BLaER1 treated with 17β-estradiol and CSF1 and Interleukin-3, amounts not matched to agents 10 nM and 100 nM (cell line): ENCODE data around the gene ADAMTS19.

Source experiments
- H3K27ac ChIP-seq, 11 experiments: shearing (Covaris generic); formaldehyde crosslinking; 2 replicates each; pipeline ENCODE4 v1.8.1; 2022
- H3K27me3 ChIP-seq, 11 experiments: shearing (Covaris generic); formaldehyde crosslinking; 2 replicates each; pipeline ENCODE4 v1.8.1; 2022
- H3K36me3 ChIP-seq, 11 experiments: shearing (Covaris generic); formaldehyde crosslinking; 2 replicates each; pipeline ENCODE4 v1.8.1; 2022
- H3K4me1 ChIP-seq, 10 experiments: shearing (Covaris generic); formaldehyde crosslinking; 2 replicates each; pipeline ENCODE4 v1.8.1; 2022
- H3K4me2 ChIP-seq, 11 experiments: shearing (Covaris generic); formaldehyde crosslinking; 2 replicates each; pipeline ENCODE4 v1.8.1; 2022
- H3K4me3 ChIP-seq, 10 experiments: shearing (Covaris generic); formaldehyde crosslinking; 2 replicates each; pipeline ENCODE4 v1.8.1; 2022
- H3K9ac ChIP-seq, 11 experiments: shearing (Covaris generic); formaldehyde crosslinking; 2 replicates each; pipeline ENCODE4 v1.8.1; 2022
- H3K9me3 ChIP-seq, 11 experiments: shearing (Covaris generic); formaldehyde crosslinking; replicated peaks in 1 of 11; 2 replicates each; pipeline ENCODE4 v1.8.1; 2022
- H4K20me1 ChIP-seq, 11 experiments: shearing (Covaris generic); formaldehyde crosslinking; 2 replicates each; pipeline ENCODE4 v1.8.1; 2022
- Cebpa-rat ChIP-seq, 11 experiments: shearing (Covaris generic); IDR thresholded peaks; 2 replicates each; pipeline ENCODE4 v1.8.1; 2022

Gene ADAMTS19

DNA sequence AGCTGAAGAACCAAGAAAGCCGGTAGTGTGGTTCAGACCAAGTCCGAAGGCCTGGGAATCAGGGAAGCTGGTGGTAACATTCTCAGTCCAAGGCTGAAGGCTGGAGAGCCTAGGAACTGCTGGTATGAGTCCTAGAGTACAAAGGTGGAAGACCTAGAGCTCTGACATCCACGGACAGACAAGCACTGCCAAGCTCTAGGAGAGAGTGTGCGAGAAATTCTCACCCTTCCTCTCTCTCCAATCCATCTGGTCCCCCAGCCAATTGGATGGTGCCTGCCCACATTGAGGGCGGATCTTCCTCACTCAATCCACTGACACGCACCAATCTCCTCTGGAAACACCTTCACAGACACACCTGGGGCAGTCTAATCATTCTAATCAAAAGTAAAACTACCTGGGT lies 19.7 kb upstream of the ADAMTS19 start:
- no peak for TF ChIP-seq Cebpa-rat (IDR thresholded peaks at IDR 0.05)
- Histone ChIP-seq H3K4me2 (no peak overlapping the region), H3K36me3 (no peaks in the 10 kb centered on the region), H3K27me3 (no peaks in the 10 kb centered on the region), H3K4me1 (no peaks in the 10 kb centered on the region), H3K27ac (no peak overlapping the region), H3K4me3 (no peak overlapping the region), H4K20me1 (no peaks in the 10 kb centered on the region), H3K9ac (no peak overlapping the region), H3K9me3 (no peaks in the 10 kb centered on the region)

DNA sequence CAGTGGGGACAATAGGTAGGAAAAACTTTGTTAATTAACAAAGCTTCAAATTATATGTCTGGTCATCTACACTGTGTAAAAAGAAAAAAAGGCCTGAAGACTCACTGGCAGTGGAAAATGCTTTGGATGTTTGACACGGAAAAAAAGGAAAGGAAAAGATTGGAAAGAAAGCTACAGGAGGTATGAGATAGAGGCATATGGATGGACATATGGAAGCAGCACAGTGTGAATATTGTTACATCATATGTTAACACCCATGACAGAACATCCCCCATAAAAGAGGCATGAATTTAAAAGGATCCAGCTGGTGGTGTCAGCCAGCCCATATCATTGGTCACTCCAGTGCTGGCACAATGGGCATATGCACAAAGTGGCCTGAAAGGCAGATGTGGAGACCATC lies 19.0 kb upstream of the ADAMTS19 start:
- TF ChIP-seq Cebpa-rat (IDR thresholded peaks at IDR 0.05), result no peak
- no peaks in the 10 kb centered on the region for H3K27me3 ChIP-seq
- H3K9ac ChIP-seq, result no peak overlapping the region
- H3K9me3 ChIP-seq, result no peaks in the 10 kb centered on the region
- H3K4me2 ChIP-seq, result no peak overlapping the region
- H4K20me1 ChIP-seq, result no peaks in the 10 kb centered on the region
- H3K27ac ChIP-seq, result no peak overlapping the region
- H3K36me3 ChIP-seq, result no peaks in the 10 kb centered on the region
- no peak overlapping the region for H3K4me3 ChIP-seq
- H3K4me1 ChIP-seq, result no peaks in the 10 kb centered on the region

DNA sequence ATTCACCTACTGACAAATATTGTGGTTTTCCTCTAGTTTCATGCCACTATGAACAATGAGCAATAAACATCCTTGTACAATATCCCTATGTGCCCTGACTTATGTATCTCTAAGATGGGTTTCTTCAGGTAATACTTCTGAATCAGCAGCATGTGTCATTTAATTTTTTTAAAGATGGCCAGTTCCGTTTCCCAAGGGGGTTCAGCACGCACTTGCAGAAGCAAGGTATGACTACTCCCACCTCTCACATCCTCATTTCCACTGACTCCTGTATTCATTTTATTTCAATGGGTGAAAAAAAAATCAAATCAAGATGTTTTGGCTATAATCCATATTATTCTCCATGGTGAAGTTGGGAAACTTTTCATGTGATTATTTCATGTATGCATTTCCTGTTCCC lies 14.7 kb upstream of the ADAMTS19 start:
- Histone ChIP-seq H3K9me3 (no peaks in the 10 kb centered on the region), H3K4me2 (no peak overlapping the region), H3K27me3 (no peaks in the 10 kb centered on the region), H3K9ac (no peak overlapping the region), H3K4me1 (no peaks in the 10 kb centered on the region), H4K20me1 (no peaks in the 10 kb centered on the region), H3K36me3 (no peaks in the 10 kb centered on the region), H3K27ac (no peak overlapping the region), H3K4me3 (no peak overlapping the region)
- no peak for TF ChIP-seq Cebpa-rat (IDR thresholded peaks at IDR 0.05)

DNA sequence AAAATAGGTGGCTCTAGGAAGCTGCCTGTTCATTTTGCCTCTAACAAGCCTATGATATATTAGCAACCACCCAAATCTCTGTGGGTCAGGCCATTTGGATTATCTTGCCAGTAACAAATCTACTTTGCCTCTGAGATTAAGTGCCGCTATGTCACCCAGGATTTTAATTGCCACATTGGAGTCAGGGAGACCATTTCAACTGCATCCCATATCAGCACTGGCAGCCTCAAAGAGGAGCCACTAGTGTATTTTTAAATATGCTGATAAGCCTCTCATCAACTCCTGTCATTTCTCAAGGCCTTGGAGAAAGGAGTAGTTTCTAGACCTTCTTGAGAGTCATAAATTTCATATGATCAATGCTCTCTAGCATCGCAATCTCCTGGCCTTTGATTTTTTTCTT lies 12.1 kb upstream of the ADAMTS19 start:
- no peaks in the 10 kb centered on the region for H3K9me3 ChIP-seq
- TF ChIP-seq Cebpa-rat (IDR thresholded peaks at IDR 0.05), result no peak
- H3K4me1 ChIP-seq, result no peaks in the 10 kb centered on the region
- H3K27ac ChIP-seq, result no peak overlapping the region
- H3K36me3 ChIP-seq, result no peaks in the 10 kb centered on the region
- H4K20me1 ChIP-seq, result no peaks in the 10 kb centered on the region
- no peak overlapping the region for H3K4me3 ChIP-seq
- no peak overlapping the region for H3K4me2 ChIP-seq
- no peaks in the 10 kb centered on the region for H3K27me3 ChIP-seq
- no peak overlapping the region for H3K9ac ChIP-seq

DNA sequence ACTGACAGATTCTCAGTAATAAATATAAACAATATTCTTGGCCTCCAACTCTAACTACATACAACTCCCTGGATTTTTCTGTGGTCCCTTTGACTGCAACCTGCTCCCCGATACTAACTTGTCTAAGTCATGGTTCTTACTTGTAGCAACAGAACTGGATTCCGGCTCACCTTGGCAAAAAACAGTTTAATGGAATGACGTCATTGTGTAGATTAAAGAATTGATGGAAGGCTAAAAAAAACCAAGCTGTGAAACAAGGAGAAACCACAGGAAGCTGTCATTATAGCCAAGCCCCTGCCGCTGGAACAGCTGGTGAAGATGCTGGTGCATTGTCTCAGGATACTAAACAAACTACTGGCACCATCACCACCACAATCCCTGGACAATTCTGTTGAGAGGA lies 11.4 kb upstream of the ADAMTS19 start:
- H3K9me3 ChIP-seq, result no peaks in the 10 kb centered on the region
- H3K4me2 ChIP-seq, result no peak overlapping the region
- no peaks in the 10 kb centered on the region for H4K20me1 ChIP-seq
- no peak for TF ChIP-seq Cebpa-rat (IDR thresholded peaks at IDR 0.05)
- no peak overlapping the region for H3K27ac ChIP-seq
- H3K4me3 ChIP-seq, result no peak overlapping the region
- no peaks in the 10 kb centered on the region for H3K4me1 ChIP-seq
- no peaks in the 10 kb centered on the region for H3K36me3 ChIP-seq
- no peak overlapping the region for H3K9ac ChIP-seq
- H3K27me3 ChIP-seq, result no peaks in the 10 kb centered on the region

DNA sequence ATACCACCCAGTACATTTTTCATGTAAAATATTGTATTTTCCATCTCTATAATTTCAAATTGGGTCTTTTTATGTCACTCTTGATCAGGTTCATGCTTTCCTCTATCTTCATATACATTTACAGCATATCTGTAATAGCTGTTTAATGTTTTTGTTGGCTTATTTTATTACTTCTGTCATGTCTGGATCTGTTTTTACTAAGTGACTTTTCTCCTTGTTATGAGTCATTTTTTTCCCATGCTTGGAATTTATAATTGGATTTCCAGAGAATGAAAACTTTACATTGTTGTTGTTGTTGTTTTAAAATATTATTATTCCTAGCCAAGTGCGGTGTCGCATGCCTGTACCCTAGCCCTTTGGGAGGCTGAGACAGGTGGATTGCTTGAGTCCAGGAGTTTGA lies 5.6 kb upstream of the ADAMTS19 start:
- H3K9ac ChIP-seq, result no peak overlapping the region
- H3K27ac ChIP-seq, result no peak overlapping the region
- no peak overlapping the region for H3K4me3 ChIP-seq
- H3K27me3 ChIP-seq, result no peaks in the 10 kb centered on the region
- H4K20me1 ChIP-seq, result no peaks in the 10 kb centered on the region
- H3K4me2 ChIP-seq, result no peak overlapping the region
- peaks cover 2 to 3% (median 2%) of the 10 kb centered on the region in 11 experiments; a peak in 17 of 22 replicates for H3K9me3 ChIP-seq
- no peaks in the 10 kb centered on the region for H3K4me1 ChIP-seq
- no peaks in the 10 kb centered on the region for H3K36me3 ChIP-seq
- TF ChIP-seq Cebpa-rat (IDR thresholded peaks at IDR 0.05), result no peak

DNA sequence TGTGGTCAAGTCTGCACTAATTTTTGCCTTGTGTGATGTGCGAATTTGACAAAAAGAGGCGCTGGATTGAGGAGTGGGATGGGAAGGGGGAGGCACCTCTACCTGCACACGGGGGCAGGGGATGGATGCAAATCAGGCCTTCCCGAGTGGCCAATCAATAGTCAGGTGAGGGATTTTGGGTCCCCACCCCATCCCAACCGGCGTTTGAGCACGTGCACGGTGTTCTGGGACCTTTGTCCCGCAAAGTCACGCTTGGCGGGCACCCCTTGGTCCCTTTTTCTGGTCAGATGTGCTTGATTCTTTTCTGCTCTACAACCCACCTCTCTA lies 685 bp upstream of the ADAMTS19 start:
- Histone ChIP-seq H4K20me1 (no peaks in the 10 kb centered on the region), H3K4me3 (no peak overlapping the region), H3K27me3 (no peaks in the 10 kb centered on the region), H3K27ac (no peak overlapping the region), H3K36me3 (no peaks in the 10 kb centered on the region), H3K9me3 (peaks cover 21 to 27% (median 25%) of the 10 kb centered on the region in 11 experiments), H3K9ac (no peak overlapping the region), H3K4me2 (no peak overlapping the region), H3K4me1 (no peaks in the 10 kb centered on the region)
- no peak for TF ChIP-seq Cebpa-rat (IDR thresholded peaks at IDR 0.05)

DNA sequence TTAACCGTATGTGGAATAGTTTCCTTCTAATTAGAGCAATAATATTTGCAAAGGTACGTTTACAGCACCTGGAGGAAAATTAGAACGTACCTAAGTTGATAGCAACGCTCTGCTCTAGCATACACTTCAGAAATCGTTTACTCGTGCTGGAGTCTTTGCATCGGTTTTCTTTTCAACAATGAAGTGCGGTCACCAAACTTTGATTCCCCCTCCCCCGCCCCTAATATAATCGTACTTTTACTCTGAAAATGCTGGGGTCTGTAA lies 506 bp downstream of the ADAMTS19 start:
- Histone ChIP-seq H3K4me1 (no peaks in the 10 kb centered on the region), H3K4me3 (no peak overlapping the region), H3K27ac (no peak overlapping the region), H4K20me1 (no peaks in the 10 kb centered on the region), H3K36me3 (no peaks in the 10 kb centered on the region), H3K9ac (no peak overlapping the region), H3K27me3 (no peaks in the 10 kb centered on the region), H3K4me2 (no peak overlapping the region), H3K9me3 (peaks cover 21 to 27% (median 25%) of the 10 kb centered on the region in 11 experiments)
- no peak for TF ChIP-seq Cebpa-rat (IDR thresholded peaks at IDR 0.05)

DNA sequence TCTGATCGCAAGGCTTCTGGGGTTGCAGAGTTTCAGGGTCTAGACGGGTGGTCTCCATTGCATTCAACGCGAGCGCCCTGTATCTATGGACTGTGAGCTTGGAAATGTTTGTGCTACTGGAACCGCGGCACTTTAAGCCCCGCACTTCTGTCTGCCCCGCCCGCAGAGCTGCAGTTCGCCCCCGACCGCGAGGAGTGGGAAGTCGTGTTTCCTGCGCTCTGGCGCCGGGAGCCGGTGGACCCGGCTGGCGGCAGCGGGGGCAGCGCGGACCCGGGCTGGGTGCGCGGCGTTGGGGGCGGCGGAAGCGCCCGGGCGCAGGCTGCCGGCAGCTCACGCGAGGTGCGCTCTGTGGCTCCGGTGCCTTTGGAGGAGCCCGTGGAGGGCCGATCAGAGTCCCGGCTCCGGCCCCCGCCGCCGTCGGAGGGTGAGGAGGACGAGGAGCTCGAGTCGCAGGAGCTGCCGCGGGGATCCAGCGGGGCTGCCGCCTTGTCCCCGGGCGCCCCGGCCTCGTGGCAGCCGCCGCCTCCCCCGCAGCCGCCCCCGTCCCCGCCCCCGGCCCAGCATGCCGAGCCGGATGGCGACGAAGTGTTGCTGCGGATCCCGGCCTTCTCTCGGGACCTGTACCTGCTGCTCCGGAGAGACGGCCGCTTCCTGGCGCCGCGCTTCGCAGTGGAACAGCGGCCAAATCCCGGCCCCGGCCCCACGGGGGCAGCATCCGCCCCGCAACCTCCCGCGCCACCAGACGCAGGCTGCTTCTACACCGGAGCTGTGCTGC lies 1.0 kb downstream of the ADAMTS19 start:
- no peak for TF ChIP-seq Cebpa-rat (IDR thresholded peaks at IDR 0.05)
- H3K4me2 ChIP-seq, result no peak overlapping the region
- H4K20me1 ChIP-seq, result no peaks in the 10 kb centered on the region
- no peak overlapping the region for H3K9ac ChIP-seq
- H3K4me3 ChIP-seq, result no peak overlapping the region
- no peaks in the 10 kb centered on the region for H3K36me3 ChIP-seq
- no peak overlapping the region for H3K27ac ChIP-seq
- H3K9me3 ChIP-seq, result peaks cover 21 to 27% (median 25%) of the 10 kb centered on the region in 11 experiments
- no peaks in the 10 kb centered on the region for H3K4me1 ChIP-seq
- no peaks in the 10 kb centered on the region for H3K27me3 ChIP-seq

DNA sequence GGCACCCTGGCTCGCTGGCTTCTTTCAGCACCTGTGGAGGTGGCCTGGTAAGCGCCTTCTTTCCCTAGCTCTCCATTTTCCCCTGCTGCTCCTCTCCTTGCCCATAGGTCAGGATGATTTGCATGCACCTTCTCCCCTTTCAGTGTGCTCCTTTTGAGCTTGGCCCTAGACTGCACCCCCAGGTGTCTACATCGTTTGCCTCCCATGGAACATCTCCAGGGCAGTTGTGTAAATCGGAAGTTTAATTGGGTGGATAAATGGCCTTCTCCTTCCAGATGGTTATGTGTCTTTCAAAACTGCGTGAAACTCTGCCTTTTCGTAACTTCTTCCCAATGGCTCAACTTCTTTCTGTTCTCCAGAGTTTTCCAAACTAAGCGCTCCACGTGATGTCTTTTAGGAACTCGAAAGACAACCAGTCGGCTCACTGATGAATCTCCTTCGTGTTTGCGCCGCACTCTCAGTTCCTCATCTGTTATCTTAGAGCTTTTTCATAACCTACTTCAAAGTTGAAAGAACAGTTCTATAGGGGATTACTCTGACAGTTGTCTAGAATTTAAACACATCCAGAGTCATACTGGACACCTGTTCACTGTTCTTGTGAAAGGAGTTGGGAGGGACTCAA lies 1.7 kb downstream of the ADAMTS19 start:
- Histone ChIP-seq H3K27me3 (no peaks in the 10 kb centered on the region), H3K4me1 (no peaks in the 10 kb centered on the region), H3K9ac (no peak overlapping the region), H3K27ac (no peak overlapping the region), H3K4me2 (no peak overlapping the region), H4K20me1 (no peaks in the 10 kb centered on the region), H3K36me3 (no peaks in the 10 kb centered on the region), H3K4me3 (no peak overlapping the region), H3K9me3 (peaks cover 21 to 27% (median 25%) of the 10 kb centered on the region in 11 experiments)
- TF ChIP-seq Cebpa-rat (IDR thresholded peaks at IDR 0.05), result no peak
